Mesendoderm (in vitro differentiated cells): Measurements from ENCODE around the gene CAMKMT.

ENCODE experiments used
- DNase-seq: peaks from one replicate; pipeline ENCODE4 v3.0.0; 2013
- H2AK5ac ChIP-seq: 2 replicates; pipeline ENCODE4 v1.6.1; 2013; ENCODE audit warnings: low read length, inconsistent platforms
- H2BK120ac ChIP-seq: 2 replicates; pipeline ENCODE4 v1.6.1; 2013; ENCODE audit warnings: low read depth, mild to moderate bottlenecking, low read length, moderate library complexity, mixed read lengths
- H2BK15ac ChIP-seq: replicated peaks from 2 replicates; pipeline ENCODE4 v1.6.1; 2013; ENCODE audit warnings: low read depth, mild to moderate bottlenecking, moderate library complexity
- H2BK5ac ChIP-seq: 2 replicates; pipeline ENCODE4 v1.6.1; 2013; ENCODE audit warnings: low read length, inconsistent platforms
- H3K18ac ChIP-seq: 2 replicates; pipeline ENCODE4 v1.6.1; 2013; ENCODE audit warnings: mild to moderate bottlenecking, low read length, mixed read lengths
- H3K23ac ChIP-seq: one replicate; pipeline ENCODE4 v1.6.1; 2013; ENCODE audit warnings: low read length
- H3K27ac ChIP-seq: 2 replicates; pipeline ENCODE4 v1.5.1; 2013; ENCODE audit warnings: low read depth, mild to moderate bottlenecking, inconsistent platforms, low read length, moderate library complexity
- H3K27me3 ChIP-seq: 2 replicates; pipeline ENCODE4 v1.6.1; 2013; ENCODE audit warnings: low read length, control low read depth, mild to moderate bottlenecking, inconsistent platforms; ENCODE audit not compliant: insufficient read depth, poor library complexity
- H3K36me3 ChIP-seq: 2 replicates; pipeline ENCODE4 v1.6.1; 2013; ENCODE audit warnings: low read length, inconsistent platforms; ENCODE audit not compliant: control insufficient read depth, insufficient read depth
- H3K4ac ChIP-seq: one replicate; pipeline ENCODE4 v1.6.1; 2013; ENCODE audit warnings: low read depth, mild to moderate bottlenecking, low read length, moderate library complexity
- H3K4me1 ChIP-seq: 2 replicates; pipeline ENCODE4 v1.6.1; 2013; ENCODE audit warnings: low read depth, low read length, inconsistent platforms; ENCODE audit not compliant: control insufficient read depth
- H3K4me2 ChIP-seq: 2 replicates; pipeline ENCODE4 v1.6.1; 2013; ENCODE audit warnings: low read length
- H3K4me3 ChIP-seq: 2 replicates; pipeline ENCODE4 v1.5.1; 2013; ENCODE audit warnings: mild to moderate bottlenecking, low read length
- H3K56ac ChIP-seq: one replicate; pipeline ENCODE4 v1.6.1; 2013; ENCODE audit warnings: low read length
- H3K79me1 ChIP-seq: 2 replicates; pipeline ENCODE4 v1.6.1; 2013; ENCODE audit warnings: low read length, inconsistent platforms
- H3K79me2 ChIP-seq: 2 replicates; pipeline ENCODE4 v1.6.1; 2013; ENCODE audit warnings: mild to moderate bottlenecking, low read length; ENCODE audit not compliant: control insufficient read depth, insufficient read depth
- H3K9ac ChIP-seq: 2 replicates; pipeline ENCODE4 v1.6.1; 2013; ENCODE audit warnings: low read length, inconsistent platforms
- H4K5ac ChIP-seq: one replicate; pipeline ENCODE4 v1.6.1; 2013; ENCODE audit warnings: low read length
- H4K8ac ChIP-seq: one replicate; pipeline ENCODE4 v1.6.1; 2013; ENCODE audit warnings: low read depth, mild to moderate bottlenecking, control low read depth, low read length, moderate library complexity
- WGBS: extraction: QIAGEN DNeasy Blood & Tissue Kit; methylation state at CpG from one replicate; pipeline ENCODE4 v1.1.7; 2013; ENCODE audit warnings: low lambda C conversion rate, missing lambda C conversion rate; ENCODE audit not compliant: insufficient coverage; ENCODE audit errors: extremely low coverage; 5-methylcytosine and 5-hydroxymethylcytosine counted together

Gene CAMKMT

GRCh38 chr2:44333994-44334393 lies 27.8 kb upstream of the CAMKMT start:
- Histone ChIP-seq H3K79me2 (no peaks in the 10 kb centered on the region), H4K8ac (no peak overlapping the region), H3K27ac (no peak overlapping the region), H3K4me3 (no peak overlapping the region), H4K5ac (no peak overlapping the region), H2BK120ac (no peak overlapping the region), H3K27me3 (no peaks in the 10 kb centered on the region), H3K23ac (no peak overlapping the region), H2AK5ac (no peak overlapping the region), H3K79me1 (no peaks in the 10 kb centered on the region), H3K18ac (no peak overlapping the region), H3K4ac (no peak overlapping the region), H3K9ac (no peak overlapping the region), H2BK15ac (no peak overlapping the region), H3K56ac (no peak overlapping the region), H3K4me1 (no peaks in the 10 kb centered on the region), H3K4me2 (no peak overlapping the region), H3K36me3 (peaks cover 6% of the 10 kb centered on the region), H2BK5ac (no peak overlapping the region)
- no CpG with 5 or more reads among the region's 1 CpG for WGBS
- DNase-seq = no peak

GRCh38 chr2:44335806-44336538 lies 25.8 kb upstream of the CAMKMT start:
- Histone ChIP-seq H3K4me1 (no peaks in the 10 kb centered on the region), H3K27ac (no peak overlapping the region), H3K18ac (no peak overlapping the region), H4K5ac (no peak overlapping the region), H2BK120ac (no peak overlapping the region), H3K9ac (no peak overlapping the region), H3K4me2 (no peak overlapping the region), H3K4me3 (no peak overlapping the region), H2BK15ac (no peak overlapping the region), H3K27me3 (no peaks in the 10 kb centered on the region), H3K4ac (no peak overlapping the region), H3K56ac (no peak overlapping the region), H3K79me1 (no peaks in the 10 kb centered on the region), H3K79me2 (no peaks in the 10 kb centered on the region), H3K23ac (no peak overlapping the region), H2AK5ac (no peak overlapping the region), H4K8ac (no peak overlapping the region), H2BK5ac (no peak overlapping the region), H3K36me3 (peaks cover 6% of the 10 kb centered on the region)
- no peak for DNase-seq
- no CpG with 5 or more reads among the region's 2 CpGs for WGBS

- no peak overlapping the region for H3K4me3 ChIP-seq
- no peak overlapping the region for H4K5ac ChIP-seq
- H3K4me1 ChIP-seq = no peaks in the 10 kb centered on the region
- no peak overlapping the region for H3K27ac ChIP-seq
- no peak overlapping the region for H2BK120ac ChIP-seq
- H2BK15ac ChIP-seq = no peak overlapping the region
- H4K8ac ChIP-seq = no peak overlapping the region
- no peak overlapping the region for H3K9ac ChIP-seq
- peak; percentile 56 for DNase-seq
- H2BK5ac ChIP-seq = no peak overlapping the region
- no peaks in the 10 kb centered on the region for H3K79me2 ChIP-seq
- H3K27me3 ChIP-seq = no peaks in the 10 kb centered on the region
- H3K23ac ChIP-seq = no peak overlapping the region
- H3K36me3 ChIP-seq = peaks cover 3% of the 10 kb centered on the region
- H3K18ac ChIP-seq = no peak overlapping the region
- no peak overlapping the region for H2AK5ac ChIP-seq
- no peaks in the 10 kb centered on the region for H3K79me1 ChIP-seq
- no peak overlapping the region for H3K4me2 ChIP-seq
- no peak overlapping the region for H3K4ac ChIP-seq
- WGBS = no CpG with 5 or more reads among the region's 1 CpG
- no peak overlapping the region for H3K56ac ChIP-seq
Measured at GRCh38 chr2:44342854-44343253, 18.9 kb upstream of the CAMKMT start.

GRCh38 chr2:44347526-44347925 lies 14.2 kb upstream of the CAMKMT start:
- no CpG with 5 or more reads among the region's 2 CpGs for whole genome bisulfite sequencing
- Histone ChIP-seq H3K79me2 (no peaks in the 10 kb centered on the region), H3K4me3 (no peak overlapping the region)

GRCh38 chr2:44348400-44348799 lies 13.3 kb upstream of the CAMKMT start:
- no peak overlapping the region for H2AK5ac ChIP-seq
- H3K9ac ChIP-seq = no peak overlapping the region
- no peak overlapping the region for H3K27ac ChIP-seq
- H4K5ac ChIP-seq = no peak overlapping the region
- no peak overlapping the region for H3K18ac ChIP-seq
- no peak overlapping the region for H2BK15ac ChIP-seq
- H4K8ac ChIP-seq = no peak overlapping the region
- no peak overlapping the region for H3K56ac ChIP-seq
- WGBS = no CpG with 5 or more reads among the region's 2 CpGs
- H3K79me2 ChIP-seq = no peaks in the 10 kb centered on the region
- H3K4me2 ChIP-seq = no peak overlapping the region
- no peak overlapping the region for H2BK120ac ChIP-seq
- no peaks in the 10 kb centered on the region for H3K36me3 ChIP-seq
- no peak overlapping the region for H3K23ac ChIP-seq
- no peak overlapping the region for H3K4me3 ChIP-seq
- no peaks in the 10 kb centered on the region for H3K79me1 ChIP-seq
- H2BK5ac ChIP-seq = no peak overlapping the region
- no peaks in the 10 kb centered on the region for H3K27me3 ChIP-seq
- no peak for DNase-seq
- no peaks in the 10 kb centered on the region for H3K4me1 ChIP-seq
- H3K4ac ChIP-seq = no peak overlapping the region

More at GRCh38 chr2:44347526-44347925, 14.2 kb upstream of the CAMKMT start:
- Histone ChIP-seq H3K36me3 (no peaks in the 10 kb centered on the region), H4K8ac (no peak overlapping the region), H3K27me3 (no peaks in the 10 kb centered on the region), H3K4ac (no peak overlapping the region), H3K56ac (no peak overlapping the region), H3K79me1 (no peaks in the 10 kb centered on the region), H2BK15ac (no peak overlapping the region), H2BK5ac (no peak overlapping the region), H3K9ac (no peak overlapping the region), H4K5ac (no peak overlapping the region), H3K23ac (no peak overlapping the region), H3K27ac (no peak overlapping the region), H3K4me1 (no peaks in the 10 kb centered on the region), H2BK120ac (no peak overlapping the region), H3K4me2 (no peak overlapping the region), H3K18ac (no peak overlapping the region), H2AK5ac (no peak overlapping the region)
- DNase-seq = no peak

GRCh38 chr2:44349506-44349905 lies 12.2 kb upstream of the CAMKMT start:
- no peak overlapping the region for H4K8ac ChIP-seq
- no CpG with 5 or more reads among the region's 10 CpGs for WGBS
- no peaks in the 10 kb centered on the region for H3K27me3 ChIP-seq
- H3K4me2 ChIP-seq = no peak overlapping the region
- H2AK5ac ChIP-seq = no peak overlapping the region
- no peak overlapping the region for H3K18ac ChIP-seq
- no peaks in the 10 kb centered on the region for H3K79me2 ChIP-seq
- H3K36me3 ChIP-seq = no peaks in the 10 kb centered on the region
- no peak overlapping the region for H2BK120ac ChIP-seq
- H2BK5ac ChIP-seq = no peak overlapping the region
- DNase-seq = no peak
- H3K79me1 ChIP-seq = no peaks in the 10 kb centered on the region
- H2BK15ac ChIP-seq = no peak overlapping the region
- no peak overlapping the region for H3K4ac ChIP-seq
- no peak overlapping the region for H3K23ac ChIP-seq
- no peak overlapping the region for H3K27ac ChIP-seq
- H3K56ac ChIP-seq = no peak overlapping the region
- H3K9ac ChIP-seq = no peak overlapping the region
- no peak overlapping the region for H4K5ac ChIP-seq
- H3K4me1 ChIP-seq = no peaks in the 10 kb centered on the region
- no peak overlapping the region for H3K4me3 ChIP-seq
